ENCODE data around the gene CCDC78.
A peak's percentile ranks its signal among the peaks of the same experiment; 100 is the strongest.

The CCDC78 gene

GRCh38 chr16:705431-706188 is 20.6 kb downstream of the CCDC78 start, which contains the start of gene FBXL16:
Gene FBXL16 (minus strand): TSS chr16:705801. CDS start chr16:697405, 8,396 bp downstream.
- H3K4me3 Mint-ChIP-seq, result no peak within 1 kb of the TSS
- peaks cover 57% of the 10 kb centered on the region for H3K27me3 Mint-ChIP-seq
- H3K27ac Mint-ChIP-seq, result no peak within 1 kb of the TSS
- no peaks in the 10 kb centered on the region for H3K9me3 Mint-ChIP-seq
- no peaks in the 10 kb centered on the region for H3K36me3 Mint-ChIP-seq (ENCODE audit: low read depth)
- no peaks in the 10 kb centered on the region for H3K4me1 Mint-ChIP-seq (ENCODE audit: low read depth)

- H3K27me3 Mint-ChIP-seq, result peaks cover 50% of the 10 kb centered on the region
These were observed 21.5 kb downstream of the CCDC78 start for GRCh38 chr16:704552-705380.

GRCh38 chr16:704047-704446 is 22.2 kb downstream of the CCDC78 start:
- Mint-ChIP-seq H3K36me3 (ENCODE audit: low read depth) (no peaks in the 10 kb centered on the region), H3K9me3 (no peaks in the 10 kb centered on the region), H3K27ac (no peak overlapping the region), H3K4me1 (ENCODE audit: low read depth) (peaks cover 3% of the 10 kb centered on the region), H3K27me3 (peaks cover 44% of the 10 kb centered on the region), H3K4me3 (no peak overlapping the region)

More at GRCh38 chr16:704552-705380, 21.5 kb downstream of the CCDC78 start:
- Mint-ChIP-seq H3K4me3 (no peak overlapping the region), H3K27ac (no peak overlapping the region), H3K9me3 (no peaks in the 10 kb centered on the region), H3K4me1 (ENCODE audit: low read depth) (no peaks in the 10 kb centered on the region), H3K36me3 (ENCODE audit: low read depth) (no peaks in the 10 kb centered on the region)

GRCh38 chr16:703406-703805 is 22.8 kb downstream of the CCDC78 start:
- Mint-ChIP-seq H3K36me3 (ENCODE audit: low read depth) (no peaks in the 10 kb centered on the region), H3K27ac (no peak overlapping the region), H3K4me1 (ENCODE audit: low read depth) (peaks cover 3% of the 10 kb centered on the region), H3K9me3 (no peaks in the 10 kb centered on the region), H3K27me3 (peaks cover 42% of the 10 kb centered on the region), H3K4me3 (no peak overlapping the region)

GRCh38 chr16:702341-702740 is 23.9 kb downstream of the CCDC78 start:
- Mint-ChIP-seq H3K27me3 (peaks cover 35% of the 10 kb centered on the region), H3K4me3 (no peak overlapping the region)

GRCh38 chr16:700684-701584 is 25.3 kb downstream of the CCDC78 start:
- H3K4me3 Mint-ChIP-seq, result no peak overlapping the region
- H3K36me3 Mint-ChIP-seq (ENCODE audit: low read depth), result no peaks in the 10 kb centered on the region
- H3K27me3 Mint-ChIP-seq, result peaks cover 24% of the 10 kb centered on the region
- H3K4me1 Mint-ChIP-seq (ENCODE audit: low read depth), result peaks cover 9% of the 10 kb centered on the region
- H3K27ac Mint-ChIP-seq, result no peak overlapping the region
- H3K9me3 Mint-ChIP-seq, result no peaks in the 10 kb centered on the region

More at GRCh38 chr16:702341-702740, 23.9 kb downstream of the CCDC78 start:
- H3K4me1 Mint-ChIP-seq (ENCODE audit: low read depth), result peaks cover 3% of the 10 kb centered on the region
- H3K36me3 Mint-ChIP-seq (ENCODE audit: low read depth), result no peaks in the 10 kb centered on the region
- H3K9me3 Mint-ChIP-seq, result no peaks in the 10 kb centered on the region
- no peak overlapping the region for H3K27ac Mint-ChIP-seq

GRCh38 chr16:698911-699671 is 27.2 kb downstream of the CCDC78 start:
- Mint-ChIP-seq H3K9me3 (no peaks in the 10 kb centered on the region), H3K4me3 (no peak overlapping the region), H3K27ac (no peak overlapping the region), H3K4me1 (ENCODE audit: low read depth) (peaks cover 16% of the 10 kb centered on the region), H3K36me3 (ENCODE audit: low read depth) (no peaks in the 10 kb centered on the region), H3K27me3 (peaks cover 24% of the 10 kb centered on the region)

GRCh38 chr16:695355-696089 is 30.7 kb downstream of the CCDC78 start:
- Mint-ChIP-seq H3K4me3 (peak overlapping the region; percentile 74), H3K27me3 (peaks cover 3% of the 10 kb centered on the region), H3K4me1 (ENCODE audit: low read depth) (peaks cover 24% of the 10 kb centered on the region), H3K9me3 (no peaks in the 10 kb centered on the region), H3K36me3 (ENCODE audit: low read depth) (no peaks in the 10 kb centered on the region), H3K27ac (peak overlapping the region; percentile 52)

GRCh38 chr16:694863-695354 is 31.3 kb downstream of the CCDC78 start:
- no peaks in the 10 kb centered on the region for H3K9me3 Mint-ChIP-seq
- H3K4me1 Mint-ChIP-seq (ENCODE audit: low read depth), result peaks cover 28% of the 10 kb centered on the region
- no peaks in the 10 kb centered on the region for H3K36me3 Mint-ChIP-seq (ENCODE audit: low read depth)
- H3K4me3 Mint-ChIP-seq, result peak overlapping the region; percentile 47
- no peak overlapping the region for H3K27ac Mint-ChIP-seq
- H3K27me3 Mint-ChIP-seq, result peaks cover 3% of the 10 kb centered on the region

GRCh38 chr16:694187-694862 is 31.9 kb downstream of the CCDC78 start:
- peak overlapping the region; percentile 47 for H3K4me3 Mint-ChIP-seq
- no peaks in the 10 kb centered on the region for H3K9me3 Mint-ChIP-seq
- peaks cover 3% of the 10 kb centered on the region for H3K27me3 Mint-ChIP-seq
- no peak overlapping the region for H3K27ac Mint-ChIP-seq
- H3K4me1 Mint-ChIP-seq (ENCODE audit: low read depth), result peaks cover 30% of the 10 kb centered on the region
- H3K36me3 Mint-ChIP-seq (ENCODE audit: low read depth), result no peaks in the 10 kb centered on the region

- no peaks in the 10 kb centered on the region for H3K36me3 Mint-ChIP-seq (ENCODE audit: low read depth)
- H3K27me3 Mint-ChIP-seq, result peaks cover 3% of the 10 kb centered on the region
- H3K9me3 Mint-ChIP-seq, result no peaks in the 10 kb centered on the region
- peaks cover 34% of the 10 kb centered on the region for H3K4me1 Mint-ChIP-seq (ENCODE audit: low read depth)
- no peak overlapping the region for H3K27ac Mint-ChIP-seq
- H3K4me3 Mint-ChIP-seq, result no peak overlapping the region
These were observed 32.5 kb downstream of the CCDC78 start for GRCh38 chr16:693766-694165.

- peaks cover 36% of the 10 kb centered on the region for H3K4me1 Mint-ChIP-seq (ENCODE audit: low read depth)
- H3K27ac Mint-ChIP-seq, result no peak overlapping the region
- no peaks in the 10 kb centered on the region for H3K36me3 Mint-ChIP-seq (ENCODE audit: low read depth)
- no peak overlapping the region for H3K4me3 Mint-ChIP-seq
- no peaks in the 10 kb centered on the region for H3K9me3 Mint-ChIP-seq
- peaks cover 3% of the 10 kb centered on the region for H3K27me3 Mint-ChIP-seq
These were observed 32.9 kb downstream of the CCDC78 start for GRCh38 chr16:693364-693763.

Measured in stimulated activated naive CD8-positive, alpha-beta T cell treated with anti-CD3 and anti-CD28 coated beads, Interleukin-15, Interleukin-2, amounts not matched to agents 100 ng/mL and 50 ng/mL, for 24 hours (primary cell).